ACHN (cell line): ENCODE measurements around the gene RAP1B.
A peak's percentile ranks its signal among the peaks of the same experiment; 100 is the strongest.

ENCODE experiments used
- DNase-seq: peaks from one replicate; pipeline ENCODE4 v3.0.0-alpha.2; 2015
- in situ Hi-C: cut with HindIII; loops from 2 replicates; pipeline ENCODE4 v1.10.0; 2017; ENCODE audit warnings: low sequenced_read_pairs, low pct_ligation_motif_present, low pct_unique_long_range_greater_than_20kb

The RAP1B gene

GRCh38 chr12:68609998-68610369 lies 715 bp upstream of the RAP1B start:
- in situ Hi-C loops: no loop called here

GRCh38 chr12:68611094-68611805 lies 551 bp downstream of the RAP1B start:
- in situ Hi-C loops: no loop called here
- peak; percentile 72 for DNase-seq

More at GRCh38 chr12:68609998-68610369, 715 bp upstream of the RAP1B start:
- DNase-seq: peak; percentile 66

- no peak for DNase-seq
- in situ Hi-C loops: no loop called here
These were observed 1.1 kb downstream of the RAP1B start for GRCh38 chr12:68611806-68612160.

- peak; percentile 31 for DNase-seq
- in situ Hi-C loops: no loop called here
These were observed 1.5 kb downstream of the RAP1B start for GRCh38 chr12:68612202-68612601.

GRCh38 chr12:68612697-68613096 lies 2.0 kb downstream of the RAP1B start:
- in situ Hi-C loops: no loop called here

GRCh38 chr12:68613209-68613904 lies 2.7 kb downstream of the RAP1B start:
- no peak for DNase-seq
- in situ Hi-C loops: no loop called here

More at GRCh38 chr12:68612697-68613096, 2.0 kb downstream of the RAP1B start:
- DNase-seq: no peak

GRCh38 chr12:68614105-68614679 lies 3.5 kb downstream of the RAP1B start:
- DNase-seq: no peak
- in situ Hi-C loops: no loop called here

GRCh38 chr12:68614769-68615168 lies 4.1 kb downstream of the RAP1B start:
- in situ Hi-C loops: no loop called here
- no peak for DNase-seq

- no peak for DNase-seq
- in situ Hi-C loops: no loop called here
These were observed 6.6 kb downstream of the RAP1B start for GRCh38 chr12:68617160-68617926.

GRCh38 chr12:68619541-68619940 lies 8.8 kb downstream of the RAP1B start:
- DNase-seq: no peak
- in situ Hi-C loops: no loop called here

GRCh38 chr12:68620519-68621471 lies 10.1 kb downstream of the RAP1B start:
- DNase-seq: no peak
- in situ Hi-C loops: no loop called here

- in situ Hi-C loops: no loop called here
- no peak for DNase-seq
These were observed 10.9 kb downstream of the RAP1B start for GRCh38 chr12:68621472-68622081.

- DNase-seq: no peak
These were observed 11.6 kb downstream of the RAP1B start for GRCh38 chr12:68622250-68622649.

GRCh38 chr12:68623059-68623458 lies 12.4 kb downstream of the RAP1B start:
- in situ Hi-C loops: no loop called here
- DNase-seq: no peak

More at GRCh38 chr12:68622250-68622649, 11.6 kb downstream of the RAP1B start:
- in situ Hi-C loops: no loop called here

GRCh38 chr12:68623984-68624383 lies 13.3 kb downstream of the RAP1B start:
- in situ Hi-C loops: no loop called here
- DNase-seq: peak; percentile 35

- DNase-seq: no peak
- in situ Hi-C loops: no loop called here
These were observed 14.2 kb downstream of the RAP1B start for GRCh38 chr12:68624933-68625332.

GRCh38 chr12:68627673-68628319 lies 17.1 kb downstream of the RAP1B start:
- in situ Hi-C loops: no loop called here
- DNase-seq: no peak
